ENCODE results near the gene PGAM5.

Gene PGAM5

DNA sequence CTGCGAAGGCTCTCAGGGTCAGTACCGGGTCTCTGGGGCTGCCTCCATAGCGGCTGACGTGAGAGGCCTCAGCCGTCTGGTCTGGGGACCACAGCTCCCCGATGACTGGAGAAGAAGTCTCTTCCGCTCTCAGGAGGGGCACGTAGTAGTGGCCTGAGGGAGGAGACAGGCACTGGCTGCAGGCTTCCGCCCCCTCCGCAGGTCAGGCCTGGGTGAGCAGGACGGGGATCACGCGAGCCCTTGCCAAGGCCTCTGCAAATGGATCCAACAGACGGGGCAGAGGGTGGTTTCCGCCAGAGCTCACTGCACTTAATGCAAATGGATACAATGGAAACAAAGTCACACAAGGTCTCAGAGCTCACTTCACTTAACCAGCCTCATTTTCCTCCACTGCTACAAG, 26.3 kb downstream of the PGAM5 start:
- TF ChIP-seq GATA2 (IDR thresholded peaks at IDR 0.05; ENCODE audit: low read depth, low read length) (no peak), GATA3 (IDR thresholded peaks at IDR 0.05; ENCODE audit: low read depth, low read length) (no peak)

DNA sequence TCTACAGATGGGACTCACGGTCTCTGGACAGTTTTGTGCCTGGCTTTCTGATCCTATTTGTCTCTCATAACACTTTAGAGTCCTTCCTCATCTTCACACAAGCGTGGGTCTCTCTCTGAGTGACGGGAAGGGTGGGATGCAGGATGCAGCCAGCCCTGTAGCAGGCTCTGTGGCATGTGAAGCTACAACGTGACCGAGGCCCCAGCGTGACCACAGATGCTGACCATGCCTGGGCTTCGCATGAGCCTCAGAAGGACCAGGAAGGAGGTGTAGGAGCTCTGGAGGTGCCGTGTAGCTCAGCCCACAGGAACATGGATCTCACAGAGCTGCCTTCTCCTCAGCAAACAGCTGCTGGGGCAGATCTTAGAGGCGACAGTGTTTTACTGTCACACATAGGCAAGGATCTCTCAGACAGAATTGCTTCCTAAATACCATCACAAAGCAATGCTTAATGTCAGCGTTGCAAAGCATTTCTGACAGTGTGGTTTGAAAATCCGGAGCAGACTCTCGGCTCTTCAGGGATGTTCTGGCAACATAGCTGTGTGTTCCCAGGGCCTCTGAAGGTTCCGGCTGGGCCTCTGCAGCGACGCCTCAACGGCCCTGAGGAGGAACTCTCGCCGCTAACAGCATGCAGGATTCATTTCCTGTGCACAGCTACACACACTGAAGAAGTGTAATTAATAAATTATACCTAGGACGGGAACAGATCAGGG, 29.1 kb downstream of the PGAM5 start:
- TF ChIP-seq GATA3 (IDR thresholded peaks at IDR 0.05; ENCODE audit: low read depth, low read length) (no peak), GATA2 (IDR thresholded peaks at IDR 0.05; ENCODE audit: low read depth, low read length) (no peak)

DNA sequence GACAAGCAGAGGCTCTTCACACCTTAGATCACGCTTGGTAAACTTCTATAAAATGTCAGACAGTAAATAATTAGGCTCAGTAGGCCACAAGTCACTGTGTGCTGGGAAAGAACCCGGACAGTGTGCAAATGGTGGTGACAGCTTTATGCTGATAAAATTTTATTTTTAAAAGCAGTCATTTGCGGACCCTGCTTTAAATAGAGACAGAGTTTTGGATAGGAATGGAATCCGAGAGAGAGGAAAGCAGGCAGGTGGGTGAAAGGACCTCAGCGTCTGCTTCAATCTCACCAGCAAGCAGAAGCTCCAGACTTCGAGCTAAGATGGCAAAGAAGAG, 29.6 kb downstream of the PGAM5 start:
- TF ChIP-seq GATA2 (IDR thresholded peaks at IDR 0.05; ENCODE audit: low read depth, low read length) (no peak), GATA3 (IDR thresholded peaks at IDR 0.05; ENCODE audit: low read depth, low read length) (no peak)

DNA sequence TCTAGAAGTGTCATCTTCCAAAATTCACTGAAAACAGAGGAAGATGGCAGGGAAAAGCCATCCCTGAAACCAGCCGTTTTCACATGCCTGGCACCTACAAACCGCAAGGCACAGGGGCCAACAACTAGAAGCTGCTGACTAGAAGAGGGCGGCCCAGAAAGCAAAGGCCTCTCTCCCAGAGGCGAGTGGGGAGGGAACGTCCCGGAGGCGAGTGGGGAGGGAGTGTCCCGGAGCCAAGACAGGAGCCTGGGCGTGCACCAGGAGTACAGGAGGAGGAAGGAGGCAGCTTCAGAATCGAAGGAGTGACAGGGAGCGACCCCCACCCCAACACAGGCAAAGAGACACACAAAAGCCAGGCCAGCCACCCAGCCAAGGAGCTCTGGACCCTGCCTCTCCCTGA, 30.0 kb downstream of the PGAM5 start:
- TF ChIP-seq GATA3 (IDR thresholded peaks at IDR 0.05; ENCODE audit: low read depth, low read length) (no peak), GATA2 (IDR thresholded peaks at IDR 0.05; ENCODE audit: low read depth, low read length) (no peak)

DNA sequence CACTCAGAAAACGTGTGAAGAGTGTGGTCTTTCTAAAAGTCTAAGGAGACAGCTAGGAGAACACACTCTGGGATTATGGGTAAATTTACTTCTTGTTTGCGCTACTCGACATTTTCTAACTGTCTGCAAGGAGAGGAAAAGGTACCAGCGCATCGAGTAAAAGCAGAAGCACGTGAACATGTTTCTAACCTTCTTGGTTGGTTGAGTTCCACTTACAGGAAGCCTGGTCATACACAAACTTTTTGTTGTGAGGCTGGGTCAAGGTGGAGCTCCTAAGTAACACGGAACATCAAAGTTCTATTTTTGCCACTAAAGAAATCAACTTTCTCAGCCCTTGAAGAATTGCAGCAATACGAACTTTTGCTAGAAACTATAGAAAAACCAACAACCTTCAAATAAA, 31.0 kb downstream of the PGAM5 start:
- TF ChIP-seq GATA2 (IDR thresholded peaks at IDR 0.05; ENCODE audit: low read depth, low read length), result no peak
- no peak for TF ChIP-seq GATA3 (IDR thresholded peaks at IDR 0.05; ENCODE audit: low read depth, low read length)

DNA sequence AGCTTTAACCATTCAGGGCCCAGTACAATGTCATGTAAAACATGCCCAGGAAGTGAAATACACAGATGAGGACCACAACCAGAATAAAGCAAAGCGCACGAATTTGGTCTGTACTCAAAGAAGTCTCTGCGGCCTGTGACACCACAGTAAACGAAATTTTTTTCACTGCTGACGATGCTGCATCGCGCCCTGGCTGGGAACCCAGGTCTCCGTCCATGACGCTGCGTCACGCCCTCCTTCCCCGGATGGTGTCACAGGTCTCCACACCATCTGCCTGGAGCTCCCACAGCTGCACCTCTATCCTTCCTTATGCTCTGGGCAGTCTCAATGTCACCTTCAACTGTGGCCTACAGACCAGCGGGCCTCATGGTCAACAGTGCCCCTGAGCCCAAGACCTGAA, 33.2 kb downstream of the PGAM5 start:
- TF ChIP-seq GATA3 (IDR thresholded peaks at IDR 0.05; ENCODE audit: low read depth, low read length) (no peak), GATA2 (IDR thresholded peaks at IDR 0.05; ENCODE audit: low read depth, low read length) (no peak)

DNA sequence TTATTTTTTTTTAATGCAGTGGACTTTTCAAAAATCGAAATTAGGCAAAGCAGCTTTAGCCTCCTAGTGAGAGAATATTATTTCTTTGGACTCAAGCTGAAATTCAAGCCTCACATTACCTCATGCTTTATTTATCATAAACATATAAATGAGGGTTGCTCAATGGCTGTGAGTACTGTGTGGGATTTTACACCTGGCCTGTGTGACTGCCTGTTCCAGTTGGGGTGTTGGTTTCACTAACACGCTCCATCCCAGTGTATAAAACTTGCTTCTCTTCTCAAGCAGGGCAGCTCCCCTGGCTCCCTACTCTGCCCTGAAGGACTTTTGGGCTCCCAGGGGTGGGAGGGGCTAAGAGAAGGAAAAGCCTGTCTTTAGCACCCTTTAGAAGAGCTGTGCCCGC, 36.0 kb downstream of the PGAM5 start:
- no peak for TF ChIP-seq GATA2 (IDR thresholded peaks at IDR 0.05; ENCODE audit: low read depth, low read length)

DNA sequence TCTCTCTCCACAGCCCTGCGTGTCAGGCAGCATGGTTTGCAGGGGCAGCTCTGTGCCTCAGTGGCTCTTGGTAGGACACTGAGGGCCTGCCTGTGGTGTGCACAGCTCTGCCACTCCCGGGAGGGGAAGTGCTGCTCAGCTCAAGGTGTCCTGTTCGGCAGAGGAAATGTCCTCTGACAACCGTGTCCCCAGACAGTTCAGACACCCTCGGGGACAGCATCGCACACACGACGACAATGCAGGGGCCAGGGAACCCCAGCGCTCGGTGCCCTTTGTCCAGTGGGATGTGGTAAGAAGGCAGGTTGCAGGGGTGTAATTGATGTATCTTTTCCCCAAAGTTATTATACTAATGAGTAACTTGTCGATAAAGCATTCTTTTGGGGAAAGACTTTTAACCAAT, 36.8 kb downstream of the PGAM5 start:
- TF ChIP-seq GATA3 (IDR thresholded peaks at IDR 0.05; ENCODE audit: low read depth, low read length), result no peak
- TF ChIP-seq GATA2 (IDR thresholded peaks at IDR 0.05; ENCODE audit: low read depth, low read length), result no peak

DNA sequence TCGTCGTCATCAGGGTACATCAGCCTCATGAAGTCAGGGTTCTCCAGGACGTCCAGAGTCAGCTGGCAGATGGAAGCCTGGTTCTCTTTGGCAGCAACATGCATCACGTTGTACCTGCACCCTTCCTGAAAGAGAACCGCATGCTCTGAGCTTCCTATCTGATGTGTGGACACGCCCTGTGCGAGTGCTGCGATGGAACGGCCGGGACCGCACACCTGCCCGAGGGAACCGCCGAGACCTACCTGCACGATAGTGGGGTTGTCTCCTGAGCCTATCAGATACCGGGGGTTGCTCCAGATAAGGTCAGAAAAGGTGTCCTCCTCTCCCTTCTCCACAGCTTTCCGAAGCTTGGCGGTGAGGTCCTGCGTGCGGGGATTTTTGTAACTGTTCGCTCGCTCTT, 37.3 kb downstream of the PGAM5 start:
- TF ChIP-seq GATA2 (IDR thresholded peaks at IDR 0.05; ENCODE audit: low read depth, low read length) (no peak), GATA3 (IDR thresholded peaks at IDR 0.05; ENCODE audit: low read depth, low read length) (no peak)

DNA sequence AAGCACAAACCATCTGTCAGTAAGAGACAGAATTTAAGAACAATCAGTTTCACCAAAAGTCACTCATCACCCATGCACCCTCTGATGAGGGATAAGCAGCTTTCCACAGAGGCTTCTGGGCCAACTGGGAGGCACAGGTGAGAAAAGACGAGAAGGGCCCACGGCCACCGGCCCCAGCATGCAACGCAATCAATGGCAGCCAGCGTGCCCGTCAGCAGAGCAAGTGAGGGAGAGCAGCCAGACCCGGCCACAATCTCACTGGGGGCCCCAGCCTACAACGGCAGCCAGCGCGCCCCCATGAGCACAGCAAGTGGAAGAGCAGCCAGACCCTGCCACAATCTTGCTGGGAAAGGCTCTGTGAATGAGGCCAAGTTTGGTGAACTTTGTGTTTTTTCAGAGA, 37.7 kb downstream of the PGAM5 start:
- TF ChIP-seq GATA3 (IDR thresholded peaks at IDR 0.05; ENCODE audit: low read depth, low read length), result no peak
- TF ChIP-seq GATA2 (IDR thresholded peaks at IDR 0.05; ENCODE audit: low read depth, low read length), result no peak

DNA sequence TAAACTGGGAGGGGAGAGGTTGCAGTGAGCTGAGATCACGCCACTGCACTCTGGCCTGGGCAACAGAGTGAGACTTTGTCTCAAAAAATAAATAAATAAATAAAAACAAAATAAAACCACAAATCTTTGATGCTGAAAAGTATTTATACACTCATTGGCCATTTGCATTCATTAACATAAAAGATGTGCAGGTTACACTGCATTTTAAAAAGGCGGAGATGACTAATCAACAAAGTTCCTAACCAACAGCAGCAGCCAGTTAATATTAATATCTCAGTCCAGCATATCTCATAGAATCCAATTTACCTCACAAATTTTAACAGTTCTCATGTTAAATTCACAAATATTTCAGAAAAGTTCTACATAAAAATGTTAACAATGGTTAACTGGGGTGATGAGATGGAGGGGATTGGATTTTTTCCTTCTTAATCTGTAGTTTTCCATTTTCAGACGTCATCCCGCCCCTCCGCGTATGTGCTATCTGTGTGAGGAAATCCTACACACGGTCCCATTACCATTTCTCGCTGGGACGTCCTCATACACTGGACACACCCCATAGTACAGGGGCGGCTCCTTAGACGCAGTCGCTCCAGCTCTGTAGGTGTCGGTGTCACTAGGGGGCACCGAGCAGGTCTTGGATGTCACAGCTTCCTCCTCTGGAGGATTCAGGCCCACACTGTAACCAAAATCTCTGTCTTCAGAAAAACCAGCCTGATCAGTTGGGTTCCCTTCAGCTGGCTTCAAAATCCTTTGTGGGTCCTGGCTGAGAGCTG, 43.7 kb downstream of the PGAM5 start:
- no peak for TF ChIP-seq GATA3 (IDR thresholded peaks at IDR 0.05; ENCODE audit: low read depth, low read length)
- TF ChIP-seq GATA2 (IDR thresholded peaks at IDR 0.05; ENCODE audit: low read depth, low read length), result no peak

DNA sequence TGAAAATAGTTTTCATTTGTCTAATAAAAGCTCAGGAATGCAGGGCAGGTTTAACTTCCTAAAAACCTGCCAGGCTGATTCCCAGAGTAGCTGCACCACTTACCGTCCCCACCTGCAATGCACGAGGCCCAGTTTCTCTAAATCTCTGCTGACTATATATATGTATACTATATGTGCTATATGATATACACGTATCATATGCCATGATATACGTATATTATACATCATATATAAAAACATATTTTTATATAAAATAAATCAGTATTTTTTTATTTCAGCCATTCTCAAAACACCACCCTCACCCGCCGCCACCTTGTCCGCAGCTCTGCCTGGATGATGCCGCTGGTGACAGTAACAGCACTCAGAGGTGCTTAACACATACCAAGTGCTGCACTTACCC, 48.7 kb downstream of the PGAM5 start:
- TF ChIP-seq GATA3 (IDR thresholded peaks at IDR 0.05; ENCODE audit: low read depth, low read length) (no peak), GATA2 (IDR thresholded peaks at IDR 0.05; ENCODE audit: low read depth, low read length) (no peak)

DNA sequence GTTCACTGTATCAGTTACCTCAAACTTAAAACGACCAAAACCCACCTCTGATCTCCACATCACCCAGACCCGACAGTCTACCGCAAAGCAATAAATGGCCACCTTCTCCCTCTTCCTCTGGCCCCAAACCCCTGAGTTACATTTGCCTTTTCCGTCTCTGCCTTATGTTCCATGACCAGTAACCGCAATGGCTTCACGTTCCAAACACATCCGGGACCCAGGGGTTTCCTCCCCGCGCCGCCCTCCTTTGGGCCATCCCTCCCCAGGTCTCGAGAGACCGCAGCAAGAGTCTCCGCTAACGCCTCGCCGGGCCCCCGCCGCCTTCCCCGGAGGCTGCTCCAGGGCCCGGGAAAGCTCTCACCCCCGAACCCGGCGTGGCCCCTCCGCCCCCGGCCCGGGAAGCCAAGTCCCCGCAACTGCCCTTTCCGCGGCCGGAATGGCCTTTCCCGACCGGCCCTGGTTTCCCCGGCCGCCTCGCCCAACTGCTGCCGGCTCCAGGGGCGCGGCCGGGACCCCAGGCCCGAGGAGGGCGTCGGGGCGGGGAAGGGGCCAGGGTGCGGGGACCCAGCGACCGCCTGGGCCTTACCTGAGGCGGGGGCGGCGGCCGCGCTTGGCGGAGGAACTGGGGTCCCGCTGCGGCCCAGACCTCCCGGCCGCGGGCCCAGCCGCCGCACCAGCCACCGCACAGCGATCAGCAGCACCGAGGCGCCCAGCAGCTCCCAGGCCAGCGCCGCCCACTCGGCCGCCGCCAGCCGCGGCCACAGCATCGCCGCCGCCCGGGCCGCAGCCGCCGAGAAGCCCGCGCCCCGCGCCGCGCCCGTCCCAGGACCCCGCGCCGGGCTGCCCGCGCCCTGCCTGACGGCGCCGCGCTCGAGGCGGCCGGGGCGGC, 50.6 kb downstream of the PGAM5 start, which contains the start of gene ANKLE2:
Gene ANKLE2 (minus strand): TSS at position 801 of the 889 bp plus-strand sequence. CDS start 34 bp downstream, at position 767.
- TF ChIP-seq GATA2 (IDR thresholded peaks at IDR 0.05; ENCODE audit: low read depth, low read length) (no peak), GATA3 (IDR thresholded peaks at IDR 0.05; ENCODE audit: low read depth, low read length) (no peak)

DNA sequence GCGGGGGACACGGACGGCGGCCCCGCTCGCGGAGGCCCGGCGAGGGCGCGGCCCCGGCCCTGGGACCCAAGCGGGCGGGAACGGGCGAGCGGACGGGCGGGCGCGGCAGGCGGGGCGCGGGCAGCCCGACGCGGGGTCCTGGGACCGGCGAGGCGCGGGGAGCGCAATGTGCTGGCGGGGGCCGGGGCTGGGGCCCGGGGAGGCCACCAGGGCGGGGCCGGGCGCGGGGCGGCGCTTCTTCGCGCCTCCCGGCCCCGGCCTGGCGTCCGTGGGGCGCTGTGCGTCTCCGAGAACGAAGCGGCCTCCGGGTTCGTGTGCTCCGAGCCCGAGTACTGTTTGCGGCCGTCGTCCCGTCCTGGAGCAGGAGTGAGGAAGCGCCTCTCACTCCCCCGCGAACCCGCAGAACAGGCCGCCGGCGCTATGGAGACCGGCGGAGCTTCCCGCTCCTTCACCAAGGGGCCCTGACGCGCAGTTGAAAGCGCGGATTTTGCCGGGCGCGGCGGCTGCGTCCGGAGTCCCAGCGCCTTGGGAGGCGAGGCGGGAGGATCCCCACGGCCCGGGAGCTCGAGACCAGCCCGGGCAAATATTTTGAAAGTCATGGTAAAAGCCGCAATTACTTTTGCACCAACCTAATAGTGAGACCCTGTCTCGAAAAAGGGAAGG, 51.4 kb downstream of the PGAM5 start:
- TF ChIP-seq GATA2 (IDR thresholded peaks at IDR 0.05; ENCODE audit: low read depth, low read length), result no peak
- no peak for TF ChIP-seq GATA3 (IDR thresholded peaks at IDR 0.05; ENCODE audit: low read depth, low read length)

Data from SH-SY5Y (cell line).